ENCODE measurements around the gene HHAT. TPM values are rescaled to one million over a fixed set of nuclear protein-coding genes. Genes with fewer than 3 reads are reported as not detected.

Gene HHAT
- total and polyA plus RNA-seq, 2 of the 13 experiments (the other 11 are each of a cell fraction or from before 2014, with no cell fraction given), result 2.6 to 4.9 TPM

DNA sequence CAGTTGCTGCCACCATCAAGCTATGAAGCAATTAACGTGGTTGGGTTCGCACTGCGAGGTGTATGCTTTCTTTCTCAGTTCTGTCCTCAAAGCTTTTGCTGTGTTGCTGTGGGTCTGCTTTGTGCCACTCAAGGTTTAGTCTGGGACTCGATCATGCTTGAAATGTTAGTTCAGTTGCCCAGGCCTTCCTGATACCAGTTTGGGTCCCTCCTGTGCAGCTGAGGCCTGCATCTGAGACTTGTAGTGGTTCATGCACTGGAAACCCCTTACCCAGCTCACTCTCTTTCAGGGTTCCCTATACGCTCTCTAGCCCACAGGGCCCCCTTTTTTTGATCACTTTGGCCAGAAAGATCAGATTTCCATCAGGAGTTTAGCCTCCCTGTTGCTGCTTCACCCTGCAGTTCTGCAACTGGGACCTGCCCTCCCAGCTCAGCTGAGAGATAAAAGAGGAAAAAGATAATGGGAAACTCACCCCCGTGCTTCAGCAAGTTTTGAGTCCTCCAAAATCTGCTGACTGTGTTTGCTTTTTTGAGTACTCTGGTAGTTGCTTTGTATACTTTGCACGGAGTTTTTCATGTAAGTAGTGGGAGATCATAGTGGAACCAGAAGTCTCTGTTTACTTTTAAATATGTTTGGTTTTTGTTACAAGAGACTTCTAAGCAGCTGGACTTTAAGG is 317.0 kb downstream of the HHAT start (continued):
- TF ChIP-seq, protein P1, sequence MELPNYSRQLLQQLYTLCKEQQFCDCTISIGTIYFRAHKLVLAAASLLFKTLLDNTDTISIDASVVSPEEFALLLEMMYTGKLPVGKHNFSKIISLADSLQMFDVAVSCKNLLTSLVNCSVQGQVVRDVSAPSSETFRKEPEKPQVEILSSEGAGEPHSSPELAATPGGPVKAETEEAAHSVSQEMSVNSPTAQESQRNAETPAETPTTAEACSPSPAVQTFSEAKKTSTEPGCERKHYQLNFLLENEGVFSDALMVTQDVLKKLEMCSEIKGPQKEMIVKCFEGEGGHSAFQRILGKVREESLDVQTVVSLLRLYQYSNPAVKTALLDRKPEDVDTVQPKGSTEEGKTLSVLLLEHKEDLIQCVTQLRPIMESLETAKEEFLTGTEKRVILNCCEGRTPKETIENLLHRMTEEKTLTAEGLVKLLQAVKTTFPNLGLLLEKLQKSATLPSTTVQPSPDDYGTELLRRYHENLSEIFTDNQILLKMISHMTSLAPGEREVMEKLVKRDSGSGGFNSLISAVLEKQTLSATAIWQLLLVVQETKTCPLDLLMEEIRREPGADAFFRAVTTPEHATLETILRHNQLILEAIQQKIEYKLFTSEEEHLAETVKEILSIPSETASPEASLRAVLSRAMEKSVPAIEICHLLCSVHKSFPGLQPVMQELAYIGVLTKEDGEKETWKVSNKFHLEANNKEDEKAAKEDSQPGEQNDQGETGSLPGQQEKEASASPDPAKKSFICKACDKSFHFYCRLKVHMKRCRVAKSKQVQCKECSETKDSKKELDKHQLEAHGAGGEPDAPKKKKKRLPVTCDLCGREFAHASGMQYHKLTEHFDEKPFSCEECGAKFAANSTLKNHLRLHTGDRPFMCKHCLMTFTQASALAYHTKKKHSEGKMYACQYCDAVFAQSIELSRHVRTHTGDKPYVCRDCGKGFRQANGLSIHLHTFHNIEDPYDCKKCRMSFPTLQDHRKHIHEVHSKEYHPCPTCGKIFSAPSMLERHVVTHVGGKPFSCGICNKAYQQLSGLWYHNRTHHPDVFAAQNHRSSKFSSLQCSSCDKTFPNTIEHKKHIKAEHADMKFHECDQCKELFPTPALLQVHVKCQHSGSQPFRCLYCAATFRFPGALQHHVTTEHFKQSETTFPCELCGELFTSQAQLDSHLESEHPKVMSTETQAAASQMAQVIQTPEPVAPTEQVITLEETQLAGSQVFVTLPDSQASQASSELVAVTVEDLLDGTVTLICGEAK (IDR thresholded peaks at IDR 0.05), result no peak
- TF ChIP-seq, protein P1 (CRISPR knock-in tag; IDR thresholded peaks at IDR 0.05), result no peak
- no peak for TF ChIP-seq ZIK1 (CRISPR knock-in tag; IDR thresholded peaks at IDR 0.05; ENCODE audit: borderline replicate concordance, low read depth)
- no peak for TF ChIP-seq RAD51 (IDR thresholded peaks at IDR 0.05; ENCODE audit: borderline replicate concordance)
- TF ChIP-seq ZNF142 (CRISPR knock-in tag; IDR thresholded peaks at IDR 0.05), result no peak
- no peak for TF ChIP-seq FOXP1 (IDR thresholded peaks at IDR 0.05)
- TF ChIP-seq FOXP1 (CRISPR knock-in tag; IDR thresholded peaks at IDR 0.05), result 0 out of 2 replicates have a peak, but pooled peaks have one; percentile 6
- no peak for TF ChIP-seq ZBTB8A (CRISPR knock-in tag; IDR thresholded peaks at IDR 0.05; ENCODE audit: borderline replicate concordance, low read depth)
- TF ChIP-seq NCOA1 (CRISPR knock-in tag; IDR thresholded peaks at IDR 0.05), result no peak
- peak; percentile 89 to 91 for TF ChIP-seq MAFK (conservative IDR thresholded peaks at IDR 0.05 in 1 of 2, IDR thresholded peaks at IDR 0.05 in 1 of 2; ENCODE audit: low read length in 2 of 2)
- no peak for TF ChIP-seq ZNF570 (CRISPR knock-in tag; IDR thresholded peaks at IDR 0.05; ENCODE audit: borderline replicate concordance)
- TF ChIP-seq ZNF460 (CRISPR knock-in tag; IDR thresholded peaks at IDR 0.05; ENCODE audit: borderline replicate concordance), result no peak
- no peak for TF ChIP-seq ZNF292 (CRISPR knock-in tag; IDR thresholded peaks at IDR 0.05; ENCODE audit: borderline replicate concordance, low read depth)
